ENCODE measurements around the gene DDX31.
"Not testable (repeated sequence)": the region's sequence is repeated elsewhere in the genome, so short reads cannot be mapped to it uniquely, and the experiment has no call there.

Gene DDX31

DNA sequence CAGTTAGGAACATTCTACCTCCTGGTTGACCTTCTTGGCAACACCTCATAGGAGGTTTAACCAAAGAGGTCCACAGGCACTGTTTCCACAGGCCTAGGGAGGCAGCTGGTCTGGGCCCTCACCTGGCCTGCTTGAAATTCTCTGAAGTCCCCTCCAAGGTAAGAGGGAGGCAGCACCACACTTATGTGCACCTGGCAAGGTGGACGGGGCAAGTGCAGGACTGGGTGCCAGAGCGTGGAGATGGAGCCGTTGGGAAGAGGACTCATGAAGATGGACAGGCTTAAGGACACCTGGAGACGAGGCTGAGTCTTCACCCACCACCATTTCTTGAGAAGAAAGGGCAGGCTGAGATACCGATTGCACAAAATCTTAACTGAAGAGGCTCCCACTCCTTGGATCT, 94.0 kb downstream of the DDX31 start:
- no peak for FAIRE-seq

DNA sequence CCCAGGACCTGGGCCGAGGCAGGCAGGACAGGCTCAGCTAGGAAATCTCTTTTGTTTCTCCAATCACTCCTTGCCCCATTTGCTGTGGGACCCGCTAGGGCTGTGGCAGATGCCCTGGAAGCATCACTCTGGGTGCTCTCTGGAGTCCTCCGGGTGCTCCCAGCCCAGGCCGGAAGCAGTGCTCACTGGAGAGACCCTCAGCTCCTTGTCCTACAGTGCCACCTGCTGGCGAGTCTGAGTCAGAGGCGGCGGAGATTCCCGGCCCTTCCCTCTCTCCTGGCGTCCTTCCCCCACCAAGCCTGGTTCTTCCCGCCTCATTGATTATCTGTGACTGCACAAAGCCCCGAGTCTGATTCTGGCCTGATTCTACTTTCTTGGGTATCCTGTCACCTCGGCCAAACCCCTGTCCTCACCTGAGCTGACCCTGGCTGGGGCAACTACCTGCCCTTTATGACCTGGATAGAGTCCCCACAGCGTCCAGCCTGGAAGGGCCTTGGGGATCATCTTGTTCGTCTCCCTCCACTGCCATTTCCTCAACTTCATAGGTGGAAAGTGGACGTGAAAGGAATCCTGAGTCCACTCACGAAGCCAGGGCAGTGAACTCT, 94.7 kb downstream of the DDX31 start:
- no peak for FAIRE-seq

DNA sequence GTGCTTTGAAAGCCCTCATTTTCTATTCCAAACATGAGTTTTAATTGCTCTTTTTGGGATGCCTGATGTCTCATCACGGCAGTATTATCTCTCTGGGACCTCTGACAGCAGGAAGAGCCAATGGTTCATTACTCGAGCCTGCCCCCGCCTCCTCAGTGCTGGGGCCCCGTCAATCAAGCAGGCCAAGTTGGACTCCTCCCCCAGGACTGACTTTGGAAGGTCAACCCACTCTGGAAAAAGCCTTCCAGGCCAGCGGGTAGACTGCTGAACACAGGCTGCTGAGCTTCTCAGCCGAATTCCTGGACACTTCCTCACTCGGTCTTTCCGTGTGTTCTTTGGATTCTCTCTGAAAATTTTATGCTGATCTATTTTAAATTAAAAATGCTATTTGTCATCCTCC, 96.9 kb downstream of the DDX31 start:
- FAIRE-seq, result no peak

DNA sequence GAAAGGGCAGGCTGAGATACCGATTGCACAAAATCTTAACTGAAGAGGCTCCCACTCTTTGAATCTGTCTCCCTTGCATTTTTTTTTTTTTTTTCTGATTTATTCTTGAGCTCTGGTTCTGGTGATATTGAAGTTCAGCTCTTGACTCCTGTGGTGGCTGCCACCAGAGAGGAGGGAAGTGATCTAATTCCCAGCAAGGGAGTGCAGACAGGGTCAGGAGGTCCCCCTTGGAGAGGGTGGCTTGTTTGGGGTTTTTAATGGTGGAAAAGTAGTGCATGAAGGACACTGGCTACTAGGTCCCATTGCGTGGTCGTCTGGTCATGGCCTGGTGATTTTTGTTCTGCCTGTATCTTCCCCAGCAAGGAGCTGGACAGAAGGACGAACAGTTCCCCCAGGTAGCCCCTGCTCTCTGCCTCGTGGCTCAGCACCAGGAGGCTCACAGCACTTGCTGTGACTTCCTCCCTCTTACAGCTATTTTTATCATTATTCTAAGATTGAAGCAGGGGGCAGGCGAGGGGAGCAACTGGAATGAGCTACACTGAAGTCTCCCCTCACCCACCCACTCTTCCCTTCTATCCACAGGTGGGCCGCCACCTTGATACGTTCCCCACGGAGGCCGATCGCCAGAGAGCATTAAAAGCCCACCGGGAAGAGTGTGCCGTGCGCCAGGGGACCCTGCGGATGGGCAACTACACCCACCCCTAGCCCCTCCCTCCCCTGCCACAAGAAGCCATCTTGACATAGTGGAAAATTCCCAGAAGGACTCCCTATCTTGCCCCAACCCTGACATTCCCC, 97.8 kb downstream of the DDX31 start:
- no peak for FAIRE-seq

DNA sequence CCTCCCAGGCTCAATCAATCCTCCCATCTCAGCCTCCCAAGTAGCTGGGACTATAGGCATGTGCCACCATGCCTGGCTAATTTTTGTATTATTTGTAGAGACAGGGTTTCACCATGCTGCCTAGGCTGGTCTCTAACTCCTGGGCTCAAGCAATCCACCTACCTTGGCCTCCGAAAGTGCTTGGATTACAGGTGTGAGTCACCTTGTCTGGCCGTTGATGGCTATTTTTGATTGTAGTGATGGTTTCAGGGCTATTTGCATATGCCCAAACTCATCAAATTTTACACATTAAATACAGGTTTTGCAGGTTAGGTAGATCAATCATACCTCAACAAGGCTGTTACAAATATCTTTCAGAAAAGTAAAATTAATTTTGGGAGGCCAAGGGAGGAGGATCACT, 101.0 kb downstream of the DDX31 start:
- FAIRE-seq, result not testable (repeated sequence)

DNA sequence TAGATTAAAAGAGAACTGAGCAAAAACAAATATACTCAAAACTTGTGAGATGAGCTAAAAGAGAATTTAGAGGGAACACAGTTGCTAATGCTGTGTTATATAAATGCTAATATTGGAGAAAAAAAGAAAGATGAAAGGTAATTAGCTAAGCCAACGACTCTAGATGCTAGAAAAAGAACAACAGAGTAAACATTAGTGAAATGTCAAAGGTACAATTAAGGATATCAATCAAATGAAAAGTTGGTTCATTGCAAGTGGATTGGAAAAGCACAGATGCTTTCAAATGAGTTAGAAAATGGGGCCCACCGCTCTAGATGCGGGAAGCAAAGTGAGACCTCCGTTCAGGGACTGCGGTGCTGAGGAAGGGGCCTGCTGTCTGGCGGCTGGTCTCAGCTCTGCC, 105.3 kb downstream of the DDX31 start:
- FAIRE-seq, result no peak

DNA sequence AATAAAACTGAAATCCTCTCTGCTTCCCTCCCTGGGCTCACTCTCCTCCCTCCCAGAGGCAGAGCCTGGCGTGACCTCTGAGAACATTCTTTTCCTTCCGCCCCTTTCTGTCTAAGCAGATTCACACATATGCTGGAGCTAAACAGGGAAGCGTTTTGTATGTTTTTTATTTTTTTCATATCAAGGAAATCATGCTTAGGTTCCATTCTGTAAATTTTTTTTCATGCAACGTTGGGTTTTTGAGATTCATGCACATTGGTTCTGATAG, 107.5 kb downstream of the DDX31 start:
- FAIRE-seq, result no peak

DNA sequence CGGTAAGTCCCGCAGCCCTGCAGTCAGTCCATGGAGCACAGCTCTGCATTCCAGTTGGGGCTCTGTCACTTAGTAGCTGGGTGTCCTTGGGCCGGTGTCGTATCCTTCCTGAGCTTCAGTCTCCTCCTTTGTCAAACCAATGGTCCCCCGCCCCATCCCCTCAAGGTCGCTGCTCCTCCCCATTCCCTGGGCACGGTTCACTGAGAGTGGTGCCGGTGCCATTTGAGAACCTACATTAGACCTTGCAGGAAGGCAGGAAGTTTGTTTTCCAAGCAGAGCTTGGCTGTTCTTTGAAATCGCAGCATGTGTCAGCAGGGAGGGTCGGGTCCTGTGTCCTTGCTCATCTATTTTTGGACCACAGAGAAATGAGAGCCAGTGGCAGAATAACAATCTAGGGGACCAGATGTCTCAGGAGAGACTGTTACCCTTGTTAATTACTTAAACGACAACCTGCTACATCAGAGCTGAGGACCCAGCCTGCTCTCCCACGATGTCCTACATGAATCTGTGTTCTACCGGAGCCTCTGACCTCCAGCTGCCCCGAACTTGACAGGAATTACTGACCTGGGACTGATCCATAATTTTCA, 109.1 kb downstream of the DDX31 start:
- no peak for FAIRE-seq

DNA sequence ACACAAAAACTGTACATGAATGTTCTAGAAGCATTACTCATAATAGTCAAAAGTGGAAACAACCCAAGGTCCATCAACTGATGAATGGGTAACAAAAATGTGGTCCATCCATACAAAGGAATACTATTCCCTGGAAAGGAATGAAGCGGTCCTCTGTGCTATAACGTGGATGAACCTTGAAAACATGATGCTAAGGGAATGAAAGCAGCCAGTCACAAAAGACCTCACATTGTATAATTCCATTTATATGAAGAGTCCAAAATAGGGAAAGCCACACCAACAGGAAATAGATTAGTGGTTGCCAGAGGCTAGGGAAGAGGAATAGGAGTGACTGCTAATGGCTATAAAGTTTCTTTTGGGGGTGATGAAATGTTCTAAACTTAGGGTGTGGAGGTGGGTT, 110.1 kb downstream of the DDX31 start:
- FAIRE-seq, result no peak

DNA sequence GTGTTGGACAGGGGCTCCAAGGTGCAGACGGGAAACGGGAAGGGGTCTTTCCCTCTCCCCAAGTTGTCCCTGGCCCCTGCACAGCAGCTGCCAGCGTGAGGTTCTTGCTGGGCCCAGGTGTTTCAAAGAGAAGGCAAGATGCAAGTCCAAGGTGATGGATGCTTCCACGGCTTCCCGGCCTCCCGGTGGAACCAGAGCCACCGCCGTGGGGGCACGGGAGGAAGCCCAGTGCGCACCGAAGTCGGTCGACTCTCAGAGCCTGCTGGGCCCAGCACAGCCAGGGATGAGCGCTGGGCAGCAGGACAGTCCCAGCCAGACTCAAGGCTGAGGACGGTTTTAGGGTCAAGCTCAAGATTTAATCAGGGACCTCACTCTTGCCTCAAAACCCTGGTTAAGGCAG, 112.6 kb downstream of the DDX31 start:
- no peak for FAIRE-seq

DNA sequence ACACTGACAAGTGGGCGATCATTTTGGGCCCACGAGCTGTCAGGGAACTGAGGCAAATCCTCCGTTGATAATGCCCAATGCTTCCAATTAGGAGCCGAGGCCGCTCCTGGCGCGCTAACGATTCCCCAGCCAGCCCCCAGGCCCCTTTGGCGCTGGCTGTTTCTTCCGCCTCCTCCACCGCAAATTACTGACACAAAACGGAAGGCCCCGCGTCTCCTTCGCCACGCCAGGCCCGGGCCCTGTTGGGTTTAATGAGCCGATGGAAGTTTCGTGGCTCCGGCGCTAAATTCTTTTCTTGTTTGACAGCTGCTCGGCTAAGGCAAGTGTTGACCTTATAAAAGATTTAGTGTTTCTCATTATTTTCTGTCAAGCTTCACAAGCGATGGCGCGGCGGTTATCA, 113.1 kb downstream of the DDX31 start:
- FAIRE-seq, result no peak

DNA sequence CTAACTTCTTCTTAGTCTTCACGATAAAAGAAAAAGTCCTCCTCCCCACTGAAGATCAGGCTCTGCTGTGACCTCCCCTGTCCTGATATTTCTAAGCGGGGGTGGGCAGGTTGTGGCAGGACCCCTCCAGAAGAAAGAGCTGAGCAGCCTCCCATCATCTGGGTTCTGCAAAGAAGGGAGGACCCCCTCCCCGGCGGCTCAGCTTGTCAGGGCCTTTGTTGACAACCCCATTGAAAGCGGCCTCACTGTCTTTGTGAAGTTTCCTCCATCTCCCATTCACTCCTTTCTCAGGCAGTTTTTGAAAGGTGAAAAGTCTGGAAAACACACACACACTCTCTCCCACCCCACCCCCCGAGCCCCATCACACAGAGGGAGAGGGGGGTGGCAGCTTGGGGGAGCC, 113.5 kb downstream of the DDX31 start:
- FAIRE-seq, result no peak

DNA sequence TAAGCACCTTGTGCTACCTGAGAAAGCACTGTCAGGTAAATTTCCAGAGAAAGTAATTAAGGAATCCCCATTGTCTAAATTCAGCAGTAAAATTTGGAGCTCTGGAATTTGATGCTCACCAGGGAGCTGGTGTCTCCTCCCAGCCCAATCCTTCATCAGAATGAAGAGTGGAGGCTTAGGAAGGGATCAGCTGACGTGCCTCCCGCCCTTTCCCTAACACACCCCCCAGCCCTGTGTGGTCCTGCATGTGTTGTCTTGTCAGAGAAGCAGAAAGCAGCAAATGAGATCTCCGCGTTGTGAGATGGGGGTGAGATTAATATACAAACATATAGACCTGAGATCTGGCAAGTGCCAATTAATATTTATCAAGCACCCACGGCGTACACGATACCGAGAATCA, 114.3 kb downstream of the DDX31 start:
- FAIRE-seq, result no peak

DNA sequence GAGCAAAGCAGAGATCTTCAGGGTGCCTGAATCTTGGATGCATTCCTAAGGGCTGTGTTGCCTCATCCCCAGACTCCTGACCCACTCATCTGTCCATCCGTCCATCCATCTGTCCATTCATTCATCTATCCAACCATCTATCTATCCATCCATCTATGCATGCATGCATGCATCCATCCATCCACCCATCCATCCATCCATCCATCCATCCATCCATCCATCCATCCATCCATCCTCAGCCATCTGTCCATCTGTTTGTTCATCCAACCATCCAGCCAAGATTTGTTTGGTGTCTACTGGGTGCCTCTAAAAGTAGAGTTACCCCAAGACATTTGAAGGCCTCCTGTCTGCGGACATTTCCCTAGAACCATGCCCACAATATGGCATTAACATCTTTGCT, 115.0 kb downstream of the DDX31 start:
- no peak for FAIRE-seq

DNA sequence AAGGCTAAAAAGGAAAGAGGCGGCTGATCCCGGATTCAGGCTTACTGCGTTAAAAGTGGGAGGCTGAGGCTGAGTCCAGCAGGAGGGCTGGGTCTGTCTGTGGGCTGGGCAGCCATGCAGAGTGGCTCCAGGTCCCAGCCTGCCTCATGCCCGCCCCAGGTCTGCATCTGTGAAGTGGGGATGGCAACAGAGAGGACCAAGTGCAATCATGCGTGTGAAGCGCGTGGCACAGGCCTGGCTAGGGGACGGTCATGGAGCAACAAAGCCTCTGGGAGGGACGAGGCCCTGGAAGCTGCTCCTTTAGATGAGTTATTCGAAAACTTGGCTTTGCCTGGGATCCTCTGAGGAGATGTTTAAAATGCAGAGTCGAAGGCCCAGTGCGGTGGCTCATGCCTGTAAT, 117.7 kb downstream of the DDX31 start:
- FAIRE-seq, result no peak

DNA sequence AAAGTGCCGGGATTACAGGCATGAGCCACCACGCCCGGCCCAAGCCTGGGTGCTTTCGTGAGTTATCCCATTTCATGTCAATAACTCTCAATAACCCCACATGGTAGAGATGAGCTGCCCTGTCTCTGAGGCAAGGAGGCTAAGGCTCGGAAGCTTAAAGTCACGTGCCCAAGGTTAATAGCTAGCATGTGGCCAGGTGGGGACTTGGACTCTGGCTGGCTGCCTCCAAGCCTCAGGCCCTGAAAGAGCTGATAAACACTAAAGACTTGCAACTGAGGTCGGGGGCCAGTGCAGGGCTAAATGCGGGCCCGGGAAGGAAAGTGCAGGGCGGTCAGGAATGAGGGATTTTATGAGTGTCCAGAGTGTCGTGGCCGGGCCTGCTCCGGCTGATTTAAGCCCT, 118.2 kb downstream of the DDX31 start:
- FAIRE-seq, result no peak

DNA sequence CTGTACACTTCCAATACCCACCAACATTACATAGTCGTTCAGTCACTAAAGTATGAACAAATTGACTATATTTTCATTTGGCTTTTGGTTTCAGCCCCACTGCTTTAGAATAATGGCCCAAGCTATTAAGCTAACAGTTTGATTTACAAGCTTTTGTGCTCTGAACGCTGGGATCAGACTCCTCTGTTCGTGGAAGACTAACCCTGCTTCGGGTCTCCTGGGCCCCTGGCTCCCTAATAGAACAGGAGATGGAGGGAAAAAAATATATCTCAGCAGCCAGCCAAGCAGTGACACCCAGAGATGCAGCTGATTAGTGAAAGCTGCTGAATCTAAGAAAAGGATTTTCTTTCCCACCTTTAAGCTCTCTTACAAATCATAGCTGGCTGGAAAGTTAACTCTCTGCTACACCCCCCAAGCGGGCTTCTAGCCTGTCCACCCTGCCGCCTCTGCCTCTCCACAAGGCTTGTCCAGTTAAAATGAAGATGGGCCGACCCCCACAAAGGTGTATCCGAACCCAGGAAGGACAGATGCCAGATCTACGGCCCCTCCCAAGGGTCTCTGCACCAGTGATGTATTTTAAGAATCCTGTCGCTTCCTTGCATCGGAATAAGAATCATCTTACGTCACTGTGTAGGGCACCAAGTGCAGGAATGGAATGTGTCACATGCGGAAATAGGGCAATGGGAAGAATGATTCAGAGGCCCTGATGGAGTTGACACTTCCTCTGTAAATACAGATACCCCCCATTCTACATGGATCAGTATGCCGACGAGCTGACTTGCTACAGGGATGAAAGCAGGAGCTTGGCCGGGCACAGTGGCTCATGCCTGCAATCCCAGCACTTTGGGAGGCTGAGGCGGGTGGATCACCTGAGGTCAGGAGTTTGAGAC, 120.8 kb downstream of the DDX31 start:
- FAIRE-seq, result no peak

DNA sequence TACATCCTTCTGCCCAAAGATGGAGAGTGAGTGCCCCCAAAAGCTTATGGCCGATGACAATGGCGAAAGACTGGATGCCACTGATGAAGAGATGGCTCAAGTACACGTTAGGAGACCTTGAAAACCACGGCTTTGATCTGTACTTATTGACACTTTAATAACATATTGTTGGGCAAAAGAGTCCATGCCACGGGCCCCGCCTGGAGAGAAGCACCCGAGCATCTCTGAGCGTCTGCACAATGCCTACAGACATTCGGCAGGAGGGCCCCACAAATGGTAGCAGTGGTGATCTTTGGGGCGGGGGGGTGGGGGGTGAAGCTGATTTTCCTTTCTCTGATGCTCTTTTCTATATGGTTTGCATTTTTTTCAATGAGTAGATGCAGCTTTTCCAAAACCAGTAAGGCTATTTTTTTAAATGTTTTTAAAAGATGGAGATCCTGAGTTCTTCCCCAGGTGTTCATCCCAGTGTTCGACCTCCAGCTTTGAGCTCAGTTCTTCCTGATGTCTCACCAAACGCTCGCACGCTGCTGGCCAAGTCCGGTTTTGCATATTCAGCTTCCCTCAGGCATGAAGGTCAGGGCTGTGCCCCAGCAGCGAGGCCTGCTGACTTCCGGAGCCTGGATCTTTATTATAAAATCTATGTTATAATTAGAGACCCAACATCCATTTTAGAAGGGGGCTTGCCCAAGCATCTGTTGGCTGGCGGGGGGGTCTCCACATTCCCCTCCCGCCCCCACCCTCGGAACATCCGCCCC, 121.6 kb downstream of the DDX31 start:
- no peak for FAIRE-seq

DNA sequence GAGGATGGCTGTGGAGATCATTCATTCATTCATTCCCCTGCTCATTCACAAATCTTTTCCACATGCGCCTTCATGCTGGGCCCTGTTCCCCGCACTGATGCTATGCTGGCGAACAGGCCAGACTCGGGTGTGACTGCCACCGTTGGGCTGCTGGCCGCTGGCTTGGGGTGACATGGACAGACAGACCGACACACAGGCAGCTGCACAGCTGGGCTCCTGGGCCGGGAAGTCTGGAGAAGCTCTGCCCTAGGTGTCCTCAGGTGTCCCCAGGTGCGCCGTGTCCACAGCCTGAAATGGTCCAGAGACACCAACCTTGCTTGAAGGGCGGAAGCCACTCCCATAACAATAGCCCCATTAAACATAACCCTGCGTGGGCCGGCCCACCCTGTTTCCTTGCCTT, 122.3 kb downstream of the DDX31 start:
- no peak for FAIRE-seq

DNA sequence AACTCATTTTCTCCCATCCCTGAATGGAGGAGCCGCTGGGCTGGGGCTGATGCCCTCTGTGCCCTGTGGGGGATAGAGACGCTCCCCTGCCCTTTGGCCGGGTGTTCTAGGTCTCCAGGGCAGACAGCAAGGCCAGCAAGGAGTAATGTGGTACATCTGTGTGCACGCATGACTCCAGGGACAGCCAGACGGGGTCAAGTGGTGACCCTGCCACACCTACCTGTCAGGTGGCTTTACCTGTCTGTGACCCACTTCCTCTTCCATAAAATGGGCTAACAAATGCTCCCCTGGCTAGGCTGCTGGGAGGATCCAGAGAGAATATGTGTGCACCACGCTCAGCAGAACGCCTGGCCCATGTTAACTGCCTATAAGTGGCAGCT, 122.7 kb downstream of the DDX31 start:
- no peak for FAIRE-seq

DNA sequence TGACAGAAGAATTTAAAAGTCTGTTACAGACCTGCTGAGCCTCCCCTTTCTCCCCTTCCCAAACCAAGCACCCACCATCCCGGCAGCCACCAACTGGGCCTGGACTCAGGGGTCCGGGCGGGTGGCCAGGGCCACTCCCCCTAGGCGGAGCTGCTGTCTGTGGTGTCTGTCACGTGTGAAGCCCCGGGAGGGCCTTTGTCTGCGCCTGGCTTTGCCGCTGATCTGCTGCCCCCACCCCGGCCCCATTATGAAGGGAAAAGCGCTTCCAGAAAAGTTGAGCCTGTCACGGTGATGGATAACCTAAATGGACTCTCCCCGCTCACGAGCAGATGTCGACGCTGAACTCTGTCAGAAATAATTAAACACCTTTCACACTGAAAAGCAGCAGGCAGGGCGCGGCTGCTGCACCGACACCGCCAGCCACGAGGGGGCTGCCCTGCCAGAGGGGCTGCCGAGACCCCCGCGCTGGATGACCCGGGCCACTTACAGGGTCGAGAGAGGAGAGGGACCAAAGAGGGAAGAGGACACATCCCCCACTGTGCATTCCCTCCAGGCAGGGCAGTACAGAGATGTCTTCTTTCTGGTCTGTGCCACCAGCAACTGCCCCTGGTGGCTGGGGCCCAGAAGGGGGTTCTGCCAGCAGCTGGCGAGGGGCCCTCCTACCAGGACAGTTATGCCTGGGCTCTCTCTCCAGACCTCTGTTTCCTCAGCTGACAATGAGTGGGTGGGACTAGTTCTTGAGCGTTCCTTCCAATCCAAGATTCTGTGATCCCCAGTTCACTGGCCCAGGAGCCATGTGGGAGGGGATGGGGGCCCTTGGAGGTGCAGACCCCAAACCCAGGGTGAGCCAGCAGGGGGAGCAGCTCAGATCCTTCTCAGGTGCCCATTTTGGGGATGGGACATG, 123.4 kb downstream of the DDX31 start:
- no peak for FAIRE-seq

DNA sequence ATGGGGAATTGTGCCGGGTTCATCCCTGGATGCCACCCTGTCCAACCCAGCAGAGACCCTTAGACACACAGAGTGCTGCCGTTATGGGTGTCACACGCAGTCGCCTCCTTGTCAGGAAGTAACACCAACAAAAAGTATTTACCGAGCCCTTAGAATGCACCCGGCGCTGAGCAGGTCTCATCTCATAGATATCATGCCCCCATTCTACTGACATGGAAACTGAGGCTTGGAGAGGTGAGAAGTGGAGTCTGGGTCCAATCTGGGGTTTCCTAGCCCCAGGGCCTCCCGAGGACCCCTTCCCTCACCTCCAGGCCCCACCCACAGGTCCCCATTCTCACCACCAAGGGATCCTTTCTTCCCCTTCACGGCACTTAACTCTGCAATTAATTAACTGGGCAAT, 124.2 kb downstream of the DDX31 start:
- FAIRE-seq, result no peak
